Transverse colon (tissue), 3 donors: ENCODE measurements around the gene ALDOA.

Experiments used
- EP300 ChIP-seq: sonication (generic); formaldehyde crosslinking; IDR thresholded peaks from one replicate; pipeline ENCODE4 v1.6.1; 2017; ENCODE audit warnings: antibody characterized with exemption, low read depth
- POLR2A ChIP-seq: fragments of 450-650 bp; IDR thresholded peaks from one replicate; pipeline ENCODE4 v1.6.1; 2016; ENCODE audit warnings: antibody characterized with exemption, mild to moderate bottlenecking, moderate library complexity
- TF ChIP-seq, protein P1 (sequence below), 5 experiments: fragments of 200-600 bp in 3 of 5; fragments of 450-650 bp in 2 of 5; sonication (generic) in 3 of 5; IDR thresholded peaks; 1 replicate in 2 of 5; 2 replicates in 3 of 5; pipeline ENCODE4 v1.5.1; 2016 to 2017; ENCODE audit warnings: antibody characterized with exemption in 5 of 5, inconsistent platforms in 3 of 5, mild to moderate bottlenecking in 2 of 5, moderate library complexity in 1 of 5

GRCh38 chr16:30117768-30118167 is 52.2 kb downstream of the ALDOA start:
- TF ChIP-seq, protein P1, sequence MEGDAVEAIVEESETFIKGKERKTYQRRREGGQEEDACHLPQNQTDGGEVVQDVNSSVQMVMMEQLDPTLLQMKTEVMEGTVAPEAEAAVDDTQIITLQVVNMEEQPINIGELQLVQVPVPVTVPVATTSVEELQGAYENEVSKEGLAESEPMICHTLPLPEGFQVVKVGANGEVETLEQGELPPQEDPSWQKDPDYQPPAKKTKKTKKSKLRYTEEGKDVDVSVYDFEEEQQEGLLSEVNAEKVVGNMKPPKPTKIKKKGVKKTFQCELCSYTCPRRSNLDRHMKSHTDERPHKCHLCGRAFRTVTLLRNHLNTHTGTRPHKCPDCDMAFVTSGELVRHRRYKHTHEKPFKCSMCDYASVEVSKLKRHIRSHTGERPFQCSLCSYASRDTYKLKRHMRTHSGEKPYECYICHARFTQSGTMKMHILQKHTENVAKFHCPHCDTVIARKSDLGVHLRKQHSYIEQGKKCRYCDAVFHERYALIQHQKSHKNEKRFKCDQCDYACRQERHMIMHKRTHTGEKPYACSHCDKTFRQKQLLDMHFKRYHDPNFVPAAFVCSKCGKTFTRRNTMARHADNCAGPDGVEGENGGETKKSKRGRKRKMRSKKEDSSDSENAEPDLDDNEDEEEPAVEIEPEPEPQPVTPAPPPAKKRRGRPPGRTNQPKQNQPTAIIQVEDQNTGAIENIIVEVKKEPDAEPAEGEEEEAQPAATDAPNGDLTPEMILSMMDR (IDR thresholded peaks at IDR 0.05) = no peak
- no peak for TF ChIP-seq POLR2A
- no peak for TF ChIP-seq EP300
